Right lobe of liver (tissue), 4 donors: Measurements from ENCODE around the gene LRCH1.

ENCODE experiments used
- CTCF ChIP-seq, 4 donors: fragments of 200-600 bp in 3 of 4; fragments of 450-650 bp in 1 of 4; IDR thresholded peaks; one replicate each; pipeline versions ENCODE4 v1.5.1 to v1.8.0; 2016 to 2022; ENCODE audit warnings: antibody characterized with exemption in 4 of 4, mild to moderate bottlenecking in 2 of 4
- POLR2A ChIP-seq: fragments of 450-650 bp; IDR thresholded peaks from one replicate; pipeline ENCODE4 v1.6.1; 2017; ENCODE audit warnings: antibody characterized with exemption, mild to moderate bottlenecking
- donor health status: DM: no; HTN: no; CAD: no.
- donor health status: DM: no; HTN: no; CAD: no.
- donor health status: DM: no; HTN: yes; CAD: no.

GRCh38 chr13:46603165-46603603 lies 50.2 kb downstream of the LRCH1 start:
- TF ChIP-seq CTCF (IDR thresholded peaks at IDR 0.05) = peak; percentile 35 to 49 (median 41)
- no peak for TF ChIP-seq POLR2A
